Measurements from ENCODE around the gene PTGDR.
A peak's percentile ranks its signal among the peaks of the same experiment; 100 is the strongest.

PTGDR gene

GRCh38 chr14:52269982-52270381 is 2.5 kb downstream of the PTGDR start:
- no peak for DNase-seq (ENCODE audit: low read depth)
- H3K4me3 ChIP-seq (replicated peaks; ENCODE audit: low read depth, low read length), result no peak overlapping the region
- TF ChIP-seq CTCF (IDR thresholded peaks at IDR 0.05; ENCODE audit: low read length, missing control alignments), result no peak

GRCh38 chr14:52271538-52271937 is 4.0 kb downstream of the PTGDR start:
- no peak for DNase-seq (ENCODE audit: low read depth)
- no peak overlapping the region for H3K4me3 ChIP-seq (replicated peaks; ENCODE audit: low read depth, low read length)
- TF ChIP-seq CTCF (IDR thresholded peaks at IDR 0.05; ENCODE audit: low read length, missing control alignments), result no peak

GRCh38 chr14:52272375-52272774 is 4.9 kb downstream of the PTGDR start:
- peak; percentile 44 for TF ChIP-seq CTCF (IDR thresholded peaks at IDR 0.05; ENCODE audit: low read length, missing control alignments)
- no peak overlapping the region for H3K4me3 ChIP-seq (replicated peaks; ENCODE audit: low read depth, low read length)
- peak; percentile 53 for DNase-seq (ENCODE audit: low read depth)

- no peak overlapping the region for H3K4me3 ChIP-seq (replicated peaks; ENCODE audit: low read depth, low read length)
- TF ChIP-seq CTCF (IDR thresholded peaks at IDR 0.05; ENCODE audit: low read length, missing control alignments), result no peak
- DNase-seq (ENCODE audit: low read depth), result no peak
These were observed 7.9 kb downstream of the PTGDR start for GRCh38 chr14:52275372-52275771.

- no peak overlapping the region for H3K4me3 ChIP-seq (replicated peaks; ENCODE audit: low read depth, low read length)
- no peak for TF ChIP-seq CTCF (IDR thresholded peaks at IDR 0.05; ENCODE audit: low read length, missing control alignments)
- DNase-seq (ENCODE audit: low read depth), result no peak
These were observed 10.1 kb downstream of the PTGDR start for GRCh38 chr14:52277552-52277951.

GRCh38 chr14:52279408-52279807 is 11.9 kb downstream of the PTGDR start:
- H3K4me3 ChIP-seq (replicated peaks; ENCODE audit: low read depth, low read length), result no peak overlapping the region
- no peak for TF ChIP-seq CTCF (IDR thresholded peaks at IDR 0.05; ENCODE audit: low read length, missing control alignments)

GRCh38 chr14:52283099-52283498 is 15.6 kb downstream of the PTGDR start:
- TF ChIP-seq CTCF (IDR thresholded peaks at IDR 0.05; ENCODE audit: low read length, missing control alignments), result no peak
- no peak for DNase-seq (ENCODE audit: low read depth)
- H3K4me3 ChIP-seq (replicated peaks; ENCODE audit: low read depth, low read length), result no peak overlapping the region

More at GRCh38 chr14:52279408-52279807, 11.9 kb downstream of the PTGDR start:
- peak; percentile 68 for DNase-seq (ENCODE audit: low read depth)
